MM.1S (cell line): Measurements from ENCODE around the gene APBA1.

Experiments
- DNase-seq: peaks from one replicate; pipeline ENCODE4 v3.0.0-alpha.2; 2015
- H2AFZ ChIP-seq: fragments of 300-600 bp; sonication (generic); 2 replicates; pipeline ENCODE4 v1.6.0; 2016; ENCODE audit warnings: antibody characterized with exemption, low read length
- H3F3A ChIP-seq: fragments of 300-600 bp; sonication (generic); 2 replicates; pipeline ENCODE4 v1.6.1; 2016; ENCODE audit warnings: mild to moderate bottlenecking, antibody characterized with exemption, low read length, moderate library complexity, mixed read lengths; ENCODE audit not compliant: insufficient read depth
- H3K27ac ChIP-seq: fragments of 300-600 bp; sonication (generic); 2 replicates; pipeline ENCODE4 v1.5.1; 2016; ENCODE audit warnings: mild to moderate bottlenecking, low read length
- H3K27me3 ChIP-seq: fragments of 300-600 bp; sonication (generic); replicated peaks from 2 replicates; pipeline ENCODE4 v1.6.0; 2016; ENCODE audit warnings: low read length; ENCODE audit not compliant: insufficient read depth
- H3K36me3 ChIP-seq: fragments of 300-600 bp; sonication (generic); replicated peaks from 2 replicates; pipeline ENCODE4 v1.6.1; 2016; ENCODE audit warnings: mild to moderate bottlenecking, low read length, mixed read lengths; ENCODE audit not compliant: insufficient read depth
- H3K4me1 ChIP-seq: fragments of 300-600 bp; sonication (generic); 2 replicates; pipeline ENCODE4 v1.6.1; 2016; ENCODE audit warnings: low read length, mixed read lengths
- H3K4me2 ChIP-seq: fragments of 300-600 bp; sonication (generic); 2 replicates; pipeline ENCODE4 v1.6.0; 2016; ENCODE audit warnings: low read depth, low read length
- H3K4me3 ChIP-seq: fragments of 300-600 bp; sonication (generic); 2 replicates; pipeline ENCODE4 v1.5.1; 2016; ENCODE audit warnings: low read length, mixed read lengths
- H3K79me2 ChIP-seq: fragments of 300-600 bp; sonication (generic); 2 replicates; pipeline ENCODE4 v1.6.1; 2016; ENCODE audit warnings: mixed run types, low read length, mixed read lengths
- H3K9ac ChIP-seq: fragments of 300-600 bp; sonication (generic); 2 replicates; pipeline ENCODE4 v1.6.1; 2016; ENCODE audit warnings: low read length, mixed read lengths
- H3K9me2 ChIP-seq: fragments of 300-600 bp; sonication (generic); replicated peaks from 2 replicates; pipeline ENCODE4 v1.6.1; 2016; ENCODE audit warnings: mild to moderate bottlenecking, low read length, mixed read lengths; ENCODE audit not compliant: insufficient read depth
- H3K9me3 ChIP-seq: fragments of 300-600 bp; sonication (generic); replicated peaks from 2 replicates; pipeline ENCODE4 v1.6.1; 2016; ENCODE audit warnings: mild to moderate bottlenecking, low read length, mixed read lengths; ENCODE audit not compliant: insufficient read depth
- H4K20me1 ChIP-seq: fragments of 300-600 bp; sonication (generic); 2 replicates; pipeline ENCODE4 v1.6.1; 2016; ENCODE audit warnings: mild to moderate bottlenecking, low read length, moderate library complexity, mixed read lengths; ENCODE audit not compliant: insufficient read depth
- CTCF ChIP-seq: fragments of 300-600 bp; sonication (generic); IDR thresholded peaks from 2 replicates; pipeline ENCODE4 v1.5.1; 2016; ENCODE audit warnings: antibody characterized with exemption, low read length, mixed read lengths
- EZH2 ChIP-seq: fragments of 300-600 bp; sonication (generic); optimal IDR thresholded peaks from 2 replicates; pipeline ENCODE3; 2017; ENCODE audit warnings: low read depth, mild to moderate bottlenecking, antibody characterized with exemption, low read length, mixed read lengths
- EZH2phosphoT487 ChIP-seq: fragments of 300-600 bp; sonication (generic); IDR thresholded peaks from 2 replicates; pipeline ENCODE4 v1.6.1; 2018; ENCODE audit warnings: antibody characterized with exemption, low read length

Gene APBA1

DNA sequence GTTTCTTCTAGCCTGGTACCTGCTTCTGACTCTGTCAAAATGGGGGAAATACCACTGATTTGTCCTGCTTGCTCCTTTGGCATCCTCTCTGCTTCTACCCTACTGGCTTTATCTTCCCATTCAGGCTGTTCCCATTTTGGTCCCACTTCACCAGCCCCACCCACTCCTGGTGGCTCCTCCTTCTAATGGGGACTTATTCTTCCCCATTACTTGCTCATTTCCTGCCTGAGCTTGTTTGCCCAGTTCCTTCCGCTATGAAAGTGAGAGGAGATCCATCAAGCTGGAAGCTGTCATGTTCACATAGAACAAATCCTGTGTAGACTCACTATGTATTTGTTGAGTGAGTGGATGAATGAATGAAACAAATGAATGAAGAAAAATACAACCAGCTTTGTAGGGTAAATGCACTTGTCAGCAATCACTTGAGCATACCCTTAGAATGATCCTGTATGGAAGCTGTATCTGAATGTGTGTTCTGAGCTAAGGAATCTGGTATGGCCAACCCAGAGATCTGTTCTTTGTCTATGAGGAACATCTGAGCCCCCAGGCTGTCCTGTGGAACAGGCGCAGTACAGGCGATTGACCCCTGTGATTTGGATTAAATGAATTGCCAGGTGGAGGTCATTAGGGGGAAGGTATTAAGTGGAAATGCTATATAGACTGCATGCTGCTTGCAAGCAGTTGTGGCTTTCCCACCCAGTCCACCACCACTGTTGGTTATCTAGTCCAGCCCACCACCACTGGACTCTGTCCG lies 89.5 kb downstream of the APBA1 start:
- no peak overlapping the region for H3K4me3 ChIP-seq
- no peak overlapping the region; the same call in 1 of the 2 replicates for H3K27ac ChIP-seq
- H3K9me3 ChIP-seq = no peaks in the 10 kb centered on the region
- no peaks in the 10 kb centered on the region for H3K36me3 ChIP-seq
- TF ChIP-seq EZH2 (no peak), CTCF (no peak), EZH2phosphoT487 (no peak)
- H3F3A ChIP-seq = peaks cover 11% of the 10 kb centered on the region
- no peak overlapping the region for H2AFZ ChIP-seq
- H3K4me1 ChIP-seq = peaks cover 44% of the 10 kb centered on the region
- no peaks in the 10 kb centered on the region for H4K20me1 ChIP-seq
- no peaks in the 10 kb centered on the region for H3K27me3 ChIP-seq
- peak overlapping the region; percentile 10; the same call in 1 of the 2 replicates for H3K4me2 ChIP-seq
- no peaks in the 10 kb centered on the region for H3K9me2 ChIP-seq
- H3K79me2 ChIP-seq = no peaks in the 10 kb centered on the region
- H3K9ac ChIP-seq = no peak overlapping the region
- peak; percentile 40 for DNase-seq

- no peaks in the 10 kb centered on the region for H4K20me1 ChIP-seq
- peaks cover 47% of the 10 kb centered on the region for H3K4me1 ChIP-seq
- no peak overlapping the region for H2AFZ ChIP-seq
- H3K79me2 ChIP-seq = no peaks in the 10 kb centered on the region
- no peaks in the 10 kb centered on the region for H3K36me3 ChIP-seq
- no peak for TF ChIP-seq CTCF
- no peak for TF ChIP-seq EZH2
- H3K9ac ChIP-seq = no peak overlapping the region
- no peak overlapping the region; the same call in 1 of the 2 replicates for H3K27ac ChIP-seq
- no peaks in the 10 kb centered on the region for H3K9me2 ChIP-seq
- no peaks in the 10 kb centered on the region for H3K9me3 ChIP-seq
- H3K27me3 ChIP-seq = no peaks in the 10 kb centered on the region
- H3K4me2 ChIP-seq = peak overlapping the region; percentile 10; the same call in 1 of the 2 replicates
- no peak overlapping the region for H3K4me3 ChIP-seq
- DNase-seq = no peak
- peaks cover 11% of the 10 kb centered on the region for H3F3A ChIP-seq
Observed at GRCh38 chr9:69582018-69582417, 90.2 kb downstream of the APBA1 start.

GRCh38 chr9:69580582-69581214 lies 91.5 kb downstream of the APBA1 start:
- peak overlapping the region; percentile 80 for H3K27ac ChIP-seq
- peak; percentile 82 for DNase-seq
- H3K79me2 ChIP-seq = no peaks in the 10 kb centered on the region
- H2AFZ ChIP-seq = peak overlapping the region; percentile 43
- no peaks in the 10 kb centered on the region for H3K9me2 ChIP-seq
- H3F3A ChIP-seq = peaks cover 11% of the 10 kb centered on the region
- no peaks in the 10 kb centered on the region for H4K20me1 ChIP-seq
- no peaks in the 10 kb centered on the region for H3K9me3 ChIP-seq
- no peaks in the 10 kb centered on the region for H3K36me3 ChIP-seq
- H3K27me3 ChIP-seq = no peaks in the 10 kb centered on the region
- peak overlapping the region; percentile 12; the same call in 1 of the 2 replicates for H3K9ac ChIP-seq
- H3K4me1 ChIP-seq = peaks cover 47% of the 10 kb centered on the region
- H3K4me2 ChIP-seq = peak overlapping the region; percentile 63
- no peak overlapping the region for H3K4me3 ChIP-seq
- TF ChIP-seq EZH2 (no peak), CTCF (no peak), EZH2phosphoT487 (no peak)
